GM19238 (cell line): ENCODE results near the gene PXDC1.
A peak's percentile ranks its signal among the peaks of the same experiment; 100 is the strongest.

ENCODE experiments used
- DNase-seq: peaks from one replicate; pipeline ENCODE4 v3.0.0; 2011; ENCODE audit warnings: low spot score; ENCODE audit not compliant: insufficient read length

Gene PXDC1

GRCh38 chr6:3747100-3747737, 4.3 kb downstream of the PXDC1 start:
- DNase-seq: no peak

GRCh38 chr6:3746696-3747095, 4.8 kb downstream of the PXDC1 start:
- DNase-seq: no peak

GRCh38 chr6:3746119-3746691, 5.3 kb downstream of the PXDC1 start:
- DNase-seq: no peak

DNA sequence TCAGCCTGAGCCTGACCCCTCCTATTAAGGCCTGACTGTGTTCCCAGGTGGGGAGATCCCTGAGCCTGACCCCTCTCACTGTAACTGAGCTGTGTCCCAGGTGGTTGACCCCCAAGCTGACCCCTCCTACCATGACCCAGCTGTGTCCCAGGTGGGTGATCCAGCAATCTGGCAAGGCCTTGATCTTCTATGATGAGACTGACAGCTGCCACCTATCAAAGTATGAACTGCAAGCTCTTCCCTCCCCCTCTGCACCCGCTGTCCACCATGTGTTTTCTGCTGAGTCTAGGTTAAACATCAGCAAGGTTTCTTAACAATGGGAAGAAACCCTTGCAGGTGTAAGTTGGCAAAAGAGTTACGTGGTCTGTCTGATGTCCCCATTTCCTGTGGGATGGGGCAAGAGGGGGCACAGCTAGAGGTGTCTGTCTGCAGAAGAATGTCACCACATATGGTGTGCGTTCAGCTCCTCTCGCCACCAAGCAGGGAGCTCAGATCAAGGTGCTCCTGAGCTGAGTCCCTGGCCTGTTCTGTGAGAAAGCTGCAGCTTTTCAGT, 5.9 kb downstream of the PXDC1 start:
- DNase-seq: no peak

GRCh38 chr6:3744901-3745470, 6.5 kb downstream of the PXDC1 start:
- no peak for DNase-seq

GRCh38 chr6:3744211-3744900, 7.2 kb downstream of the PXDC1 start:
- DNase-seq: no peak

DNA sequence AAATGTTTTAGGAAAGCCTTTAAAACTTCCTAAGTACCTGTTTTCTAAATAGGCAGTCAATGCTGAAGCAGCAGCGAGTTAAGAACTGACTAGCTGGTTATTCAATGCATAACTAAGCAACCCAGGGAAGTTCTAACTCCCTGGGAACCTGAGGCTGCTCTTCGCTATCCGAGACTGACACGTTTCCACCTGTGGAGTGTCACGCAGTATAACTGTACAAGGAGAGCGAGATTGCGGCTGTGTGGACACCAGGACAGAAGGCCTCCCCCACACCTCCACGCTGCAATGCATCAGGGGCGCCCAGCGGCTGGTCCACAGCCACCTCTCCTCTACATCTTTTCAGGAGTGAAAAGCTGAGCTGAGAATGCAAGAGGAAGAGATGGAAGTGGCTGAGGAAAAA, 8.0 kb downstream of the PXDC1 start:
- no peak for DNase-seq

DNA sequence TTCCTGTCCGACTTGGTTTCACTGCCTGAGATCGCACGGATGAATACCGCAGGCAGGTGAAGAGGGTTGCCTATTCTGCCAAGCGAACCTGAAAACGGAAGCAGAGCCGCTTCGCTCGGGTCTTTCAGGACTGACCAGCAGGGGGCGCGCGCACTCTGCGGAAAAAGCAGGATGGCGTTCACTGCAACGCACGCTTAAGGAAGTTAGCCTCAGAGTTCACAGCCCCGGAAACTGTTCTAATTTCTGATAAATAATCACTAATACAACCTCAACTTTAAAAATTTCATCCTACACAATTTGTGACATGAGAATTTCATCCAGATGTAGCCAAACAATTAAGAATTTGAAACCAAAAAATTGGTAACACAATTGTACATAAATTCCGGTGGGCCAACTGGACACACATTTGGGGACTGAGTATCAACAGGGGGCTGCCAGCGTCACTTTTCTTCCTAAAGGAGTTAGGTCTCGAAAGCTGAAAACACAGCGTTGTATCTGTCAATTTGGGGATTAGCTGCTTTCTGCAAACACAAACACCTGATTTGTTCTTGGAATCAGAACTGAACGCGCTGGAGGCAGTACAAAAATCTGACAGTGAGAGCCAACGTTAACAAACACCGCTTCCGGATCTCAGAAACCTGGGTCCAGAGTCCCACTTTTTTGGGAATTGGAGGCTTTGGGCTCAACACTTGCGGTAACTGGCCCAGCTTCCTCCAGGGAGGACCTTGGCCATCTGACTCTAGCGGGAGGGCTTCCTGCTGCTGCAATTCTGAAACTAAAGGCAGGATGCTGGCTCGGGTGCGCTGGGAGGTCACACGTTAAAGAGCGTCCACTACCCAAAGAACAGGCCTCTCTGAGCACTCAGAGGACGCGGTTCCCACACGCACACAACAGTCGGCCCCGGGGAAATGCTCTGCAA, 8.8 kb downstream of the PXDC1 start:
- peak; percentile 74 for DNase-seq

DNA sequence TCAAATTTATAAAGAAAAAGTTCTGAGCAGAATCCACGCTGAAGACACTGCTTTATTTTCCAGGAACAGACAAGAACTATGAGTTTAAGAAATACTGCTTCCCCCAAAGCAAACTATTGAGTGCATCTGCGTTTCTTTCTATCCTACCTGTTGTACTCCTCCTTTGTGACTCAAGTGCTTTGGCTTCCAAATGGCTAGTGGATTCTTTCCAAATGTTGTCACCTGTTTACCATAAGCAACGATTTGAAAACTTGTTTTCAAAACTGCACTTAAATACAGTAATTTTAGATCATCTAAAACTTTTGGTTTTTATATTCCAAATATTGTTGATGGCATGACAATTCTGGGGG, 9.5 kb downstream of the PXDC1 start:
- no peak for DNase-seq

- no peak for DNase-seq
Observed at GRCh38 chr6:3741477-3741871, 10.0 kb downstream of the PXDC1 start.

- no peak for DNase-seq
Observed at GRCh38 chr6:3740551-3741476, 10.7 kb downstream of the PXDC1 start.

DNA sequence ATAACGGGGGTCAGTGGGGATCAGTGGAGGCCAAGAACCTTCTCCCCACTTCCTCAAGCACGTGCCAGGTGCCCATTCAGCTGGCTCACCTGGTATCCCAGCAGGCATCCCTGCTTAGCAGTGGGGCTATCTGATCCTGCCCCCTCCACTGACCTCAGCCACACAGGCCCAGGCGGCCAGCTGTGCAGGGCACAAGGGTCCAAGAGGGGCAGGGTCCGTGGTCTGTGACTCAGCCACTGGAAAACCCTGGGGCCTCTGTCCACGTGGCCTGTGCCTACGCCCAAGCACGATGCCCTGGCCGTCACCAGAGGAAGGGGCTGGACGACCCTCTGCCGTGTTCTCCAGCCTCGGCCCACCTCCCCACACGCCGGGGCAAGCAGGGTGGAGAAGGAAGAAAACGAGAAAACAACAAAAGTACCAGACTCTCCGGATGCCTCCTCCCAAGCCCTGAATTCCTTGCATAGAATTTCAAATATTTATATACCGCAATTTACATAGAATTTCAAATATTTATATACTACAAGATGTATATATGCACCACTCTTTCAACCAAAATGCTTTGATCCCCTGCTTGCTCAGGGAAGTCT, 12.1 kb downstream of the PXDC1 start:
- DNase-seq: no peak

GRCh38 chr6:3738381-3739131, 13.0 kb downstream of the PXDC1 start:
- DNase-seq: no peak

- DNase-seq: no peak
Observed at GRCh38 chr6:3737831-3738210, 13.7 kb downstream of the PXDC1 start.

DNA sequence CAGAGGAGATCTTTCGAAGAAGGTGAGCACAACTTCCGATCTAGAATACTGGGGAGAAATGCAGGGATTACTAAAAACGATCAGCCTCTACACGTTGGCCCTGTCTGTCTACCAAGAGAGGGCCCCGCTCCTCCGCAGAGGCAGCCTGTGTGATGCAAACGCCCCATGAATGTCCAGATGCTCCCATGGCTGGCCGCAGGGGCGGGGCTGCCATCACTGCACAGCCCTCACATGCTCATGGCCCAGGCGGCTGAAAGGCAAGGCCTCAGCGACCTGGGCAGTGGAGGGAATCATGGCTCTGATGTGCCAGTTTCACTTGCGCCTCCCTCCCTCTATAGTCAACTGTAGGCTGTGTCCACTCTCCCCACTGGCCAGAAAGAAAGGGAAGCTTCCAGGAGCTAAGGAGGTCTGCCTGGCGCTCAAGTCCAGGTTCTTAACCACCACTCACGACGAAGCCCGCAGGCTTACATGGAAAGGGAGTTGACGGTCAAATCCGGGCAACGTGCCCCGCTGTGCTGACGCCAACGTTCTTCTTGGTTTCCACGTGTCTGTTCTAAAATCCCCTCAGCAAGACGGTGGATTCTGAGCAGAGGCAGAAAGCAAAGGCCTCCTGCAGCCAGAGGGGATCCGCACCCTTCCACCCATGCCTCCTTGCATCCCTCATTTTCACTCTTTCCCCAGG, 14.2 kb downstream of the PXDC1 start:
- no peak for DNase-seq

- DNase-seq: no peak
Observed at GRCh38 chr6:3735029-3735605, 16.4 kb downstream of the PXDC1 start.

GRCh38 chr6:3734023-3734422, 17.5 kb downstream of the PXDC1 start:
- DNase-seq: no peak

GRCh38 chr6:3733321-3733925, 18.1 kb downstream of the PXDC1 start:
- DNase-seq: no peak
